ENCODE results near the gene KCNJ10.

Gene KCNJ10

GRCh38 chr1:159959451-159959850 lies 110.5 kb downstream of the KCNJ10 start:
- Histone ChIP-seq H4K20me1 (ENCODE audit: insufficient read depth, low read length, poor library complexity, severe bottlenecking) (no peaks in the 10 kb centered on the region), H3K4me1 (ENCODE audit: insufficient read depth, low read length, poor library complexity, severe bottlenecking) (no peaks in the 10 kb centered on the region), H2AFZ (ENCODE audit: low read length) (no peak overlapping the region), H3K9ac (ENCODE audit: low read depth, low read length, poor library complexity, severe bottlenecking) (no peak overlapping the region), H3K27me3 (ENCODE audit: insufficient read depth, low read length, poor library complexity, severe bottlenecking) (no peaks in the 10 kb centered on the region), H3K4me2 (ENCODE audit: low read depth, low read length, poor library complexity, severe bottlenecking) (no peak overlapping the region), H3K9me2 (replicated peaks; ENCODE audit: low read depth, low read length) (no peaks in the 10 kb centered on the region), H3F3A (ENCODE audit: low read depth) (no peaks in the 10 kb centered on the region), H3K4me3 (ENCODE audit: low read length, poor library complexity, severe bottlenecking) (no peak overlapping the region), H3K9me3 (ENCODE audit: insufficient read depth, low read depth, low read length) (no peaks in the 10 kb centered on the region), H3K36me3 (ENCODE audit: insufficient read depth, low read length) (no peaks in the 10 kb centered on the region), H3K79me2 (ENCODE audit: insufficient read depth, low read length) (no peaks in the 10 kb centered on the region)
- TF ChIP-seq EZH2phosphoT487 (IDR thresholded peaks at IDR 0.05; ENCODE audit: borderline replicate concordance): no peak
- no peak for TF ChIP-seq CTCF (conservative IDR thresholded peaks at IDR 0.05; ENCODE audit: low read length)

- Histone ChIP-seq H4K20me1 (ENCODE audit: insufficient read depth, low read length, poor library complexity, severe bottlenecking) (no peaks in the 10 kb centered on the region), H3K36me3 (ENCODE audit: insufficient read depth, low read length) (no peaks in the 10 kb centered on the region), H2AFZ (ENCODE audit: low read length) (no peak overlapping the region), H3K4me3 (ENCODE audit: low read length, poor library complexity, severe bottlenecking) (no peak overlapping the region), H3K9me2 (replicated peaks; ENCODE audit: low read depth, low read length) (no peaks in the 10 kb centered on the region), H3K9me3 (ENCODE audit: insufficient read depth, low read depth, low read length) (no peaks in the 10 kb centered on the region), H3K79me2 (ENCODE audit: insufficient read depth, low read length) (no peaks in the 10 kb centered on the region), H3F3A (ENCODE audit: low read depth) (no peaks in the 10 kb centered on the region), H3K4me1 (ENCODE audit: insufficient read depth, low read length, poor library complexity, severe bottlenecking) (no peaks in the 10 kb centered on the region), H3K27me3 (ENCODE audit: insufficient read depth, low read length, poor library complexity, severe bottlenecking) (no peaks in the 10 kb centered on the region), H3K9ac (ENCODE audit: low read depth, low read length, poor library complexity, severe bottlenecking) (no peak overlapping the region), H3K4me2 (ENCODE audit: low read depth, low read length, poor library complexity, severe bottlenecking) (no peak overlapping the region)
- TF ChIP-seq CTCF (conservative IDR thresholded peaks at IDR 0.05; ENCODE audit: low read length) (no peak), EZH2phosphoT487 (IDR thresholded peaks at IDR 0.05; ENCODE audit: borderline replicate concordance) (no peak)
Observed at GRCh38 chr1:159958719-159959380, 111.1 kb downstream of the KCNJ10 start.

- no peak overlapping the region for H3K4me3 ChIP-seq (ENCODE audit: low read length, poor library complexity, severe bottlenecking)
- TF ChIP-seq CTCF (conservative IDR thresholded peaks at IDR 0.05; ENCODE audit: low read length) (no peak), EZH2phosphoT487 (IDR thresholded peaks at IDR 0.05; ENCODE audit: borderline replicate concordance) (no peak)
- H3K36me3 ChIP-seq (ENCODE audit: insufficient read depth, low read length): no peaks in the 10 kb centered on the region
- no peaks in the 10 kb centered on the region for H3K79me2 ChIP-seq (ENCODE audit: insufficient read depth, low read length)
- no peaks in the 10 kb centered on the region for H4K20me1 ChIP-seq (ENCODE audit: insufficient read depth, low read length, poor library complexity, severe bottlenecking)
- no peaks in the 10 kb centered on the region for H3F3A ChIP-seq (ENCODE audit: low read depth)
- H3K9ac ChIP-seq (ENCODE audit: low read depth, low read length, poor library complexity, severe bottlenecking): no peak overlapping the region
- no peaks in the 10 kb centered on the region for H3K9me2 ChIP-seq (replicated peaks; ENCODE audit: low read depth, low read length)
- no peaks in the 10 kb centered on the region for H3K9me3 ChIP-seq (ENCODE audit: insufficient read depth, low read depth, low read length)
- H2AFZ ChIP-seq (ENCODE audit: low read length): no peak overlapping the region
- no peak overlapping the region for H3K4me2 ChIP-seq (ENCODE audit: low read depth, low read length, poor library complexity, severe bottlenecking)
- no peaks in the 10 kb centered on the region for H3K27me3 ChIP-seq (ENCODE audit: insufficient read depth, low read length, poor library complexity, severe bottlenecking)
- no peaks in the 10 kb centered on the region for H3K4me1 ChIP-seq (ENCODE audit: insufficient read depth, low read length, poor library complexity, severe bottlenecking)
Observed at GRCh38 chr1:159957824-159958268, 112.1 kb downstream of the KCNJ10 start.
